Panc1 (cell line): ENCODE data around the gene FSTL4.

ENCODE experiments used
- POLR2AphosphoS5 ChIP-seq: IDR thresholded peaks from 2 replicates; pipeline ENCODE4 v1.6.1; 2012; ENCODE audit warnings: mild to moderate bottlenecking, low read depth, low read length, moderate library complexity
- TF ChIP-seq, protein P1 (sequence below): fragments of 450-650 bp; IDR thresholded peaks from 2 replicates; pipeline ENCODE4 v1.5.1; 2017; ENCODE audit warnings: mild to moderate bottlenecking
- TF ChIP-seq, protein P2 (sequence below), 2 experiments: IDR thresholded peaks; 2 replicates each; pipeline ENCODE4 v1.6.1; 2011 to 2012; ENCODE audit warnings: low read depth in 2 of 2, control low read depth in 1 of 2, low read length in 1 of 2, mild to moderate bottlenecking in 1 of 2, moderate library complexity in 1 of 2; ENCODE audit not compliant: insufficient read depth in 1 of 2

GRCh38 chr5:133321833-133322420 lies 290.4 kb downstream of the FSTL4 start:
- TF ChIP-seq, protein P1, sequence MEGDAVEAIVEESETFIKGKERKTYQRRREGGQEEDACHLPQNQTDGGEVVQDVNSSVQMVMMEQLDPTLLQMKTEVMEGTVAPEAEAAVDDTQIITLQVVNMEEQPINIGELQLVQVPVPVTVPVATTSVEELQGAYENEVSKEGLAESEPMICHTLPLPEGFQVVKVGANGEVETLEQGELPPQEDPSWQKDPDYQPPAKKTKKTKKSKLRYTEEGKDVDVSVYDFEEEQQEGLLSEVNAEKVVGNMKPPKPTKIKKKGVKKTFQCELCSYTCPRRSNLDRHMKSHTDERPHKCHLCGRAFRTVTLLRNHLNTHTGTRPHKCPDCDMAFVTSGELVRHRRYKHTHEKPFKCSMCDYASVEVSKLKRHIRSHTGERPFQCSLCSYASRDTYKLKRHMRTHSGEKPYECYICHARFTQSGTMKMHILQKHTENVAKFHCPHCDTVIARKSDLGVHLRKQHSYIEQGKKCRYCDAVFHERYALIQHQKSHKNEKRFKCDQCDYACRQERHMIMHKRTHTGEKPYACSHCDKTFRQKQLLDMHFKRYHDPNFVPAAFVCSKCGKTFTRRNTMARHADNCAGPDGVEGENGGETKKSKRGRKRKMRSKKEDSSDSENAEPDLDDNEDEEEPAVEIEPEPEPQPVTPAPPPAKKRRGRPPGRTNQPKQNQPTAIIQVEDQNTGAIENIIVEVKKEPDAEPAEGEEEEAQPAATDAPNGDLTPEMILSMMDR: no peak
- no peak for TF ChIP-seq POLR2AphosphoS5
- TF ChIP-seq, protein P2, sequence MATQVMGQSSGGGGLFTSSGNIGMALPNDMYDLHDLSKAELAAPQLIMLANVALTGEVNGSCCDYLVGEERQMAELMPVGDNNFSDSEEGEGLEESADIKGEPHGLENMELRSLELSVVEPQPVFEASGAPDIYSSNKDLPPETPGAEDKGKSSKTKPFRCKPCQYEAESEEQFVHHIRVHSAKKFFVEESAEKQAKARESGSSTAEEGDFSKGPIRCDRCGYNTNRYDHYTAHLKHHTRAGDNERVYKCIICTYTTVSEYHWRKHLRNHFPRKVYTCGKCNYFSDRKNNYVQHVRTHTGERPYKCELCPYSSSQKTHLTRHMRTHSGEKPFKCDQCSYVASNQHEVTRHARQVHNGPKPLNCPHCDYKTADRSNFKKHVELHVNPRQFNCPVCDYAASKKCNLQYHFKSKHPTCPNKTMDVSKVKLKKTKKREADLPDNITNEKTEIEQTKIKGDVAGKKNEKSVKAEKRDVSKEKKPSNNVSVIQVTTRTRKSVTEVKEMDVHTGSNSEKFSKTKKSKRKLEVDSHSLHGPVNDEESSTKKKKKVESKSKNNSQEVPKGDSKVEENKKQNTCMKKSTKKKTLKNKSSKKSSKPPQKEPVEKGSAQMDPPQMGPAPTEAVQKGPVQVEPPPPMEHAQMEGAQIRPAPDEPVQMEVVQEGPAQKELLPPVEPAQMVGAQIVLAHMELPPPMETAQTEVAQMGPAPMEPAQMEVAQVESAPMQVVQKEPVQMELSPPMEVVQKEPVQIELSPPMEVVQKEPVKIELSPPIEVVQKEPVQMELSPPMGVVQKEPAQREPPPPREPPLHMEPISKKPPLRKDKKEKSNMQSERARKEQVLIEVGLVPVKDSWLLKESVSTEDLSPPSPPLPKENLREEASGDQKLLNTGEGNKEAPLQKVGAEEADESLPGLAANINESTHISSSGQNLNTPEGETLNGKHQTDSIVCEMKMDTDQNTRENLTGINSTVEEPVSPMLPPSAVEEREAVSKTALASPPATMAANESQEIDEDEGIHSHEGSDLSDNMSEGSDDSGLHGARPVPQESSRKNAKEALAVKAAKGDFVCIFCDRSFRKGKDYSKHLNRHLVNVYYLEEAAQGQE (IDR thresholded peaks at IDR 0.05; ENCODE audit: insufficient read depth in 1 of 2, low read depth in 2 of 2, low read length in 1 of 2): no peak
